NCI-H226 (cell line): Measurements from ENCODE around the gene ANKH.

Source experiments
- DNase-seq: peaks from one replicate; pipeline ENCODE4 v3.0.0-alpha.2; 2015

Gene ANKH

DNA sequence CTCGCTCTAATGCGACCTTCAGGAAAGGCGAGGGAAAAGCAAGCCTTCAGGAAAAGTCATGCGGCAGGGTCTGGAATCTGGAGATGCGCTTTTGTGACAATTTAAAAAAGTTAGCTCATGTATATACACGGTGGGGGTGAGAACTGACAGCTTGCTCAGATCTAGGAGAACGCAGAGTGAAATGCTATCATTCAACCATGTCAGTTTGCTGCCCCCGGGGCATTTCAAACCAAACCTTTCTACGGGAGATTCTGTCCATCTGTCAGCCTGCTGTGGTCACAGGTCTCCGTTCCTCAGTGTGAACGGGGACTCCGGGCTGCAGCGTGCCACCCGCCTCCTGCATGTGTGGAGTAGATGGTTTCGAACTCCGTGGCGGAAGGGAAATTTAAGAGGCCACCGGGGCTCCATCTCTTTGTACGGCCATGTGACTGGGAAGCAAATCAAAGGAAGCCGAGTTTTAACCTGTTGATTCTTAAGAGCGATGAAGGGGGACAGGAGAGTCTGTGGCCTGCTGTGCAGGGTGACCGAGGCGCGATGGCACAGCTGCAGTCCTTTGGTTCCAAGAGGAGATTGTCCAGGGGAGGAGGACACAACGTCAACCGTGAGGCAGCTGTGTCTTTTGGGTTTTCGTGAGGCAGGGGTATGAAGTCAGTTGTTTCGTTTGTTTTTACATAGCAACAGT, 161.1 kb downstream of the ANKH start:
- DNase-seq, result no peak

DNA sequence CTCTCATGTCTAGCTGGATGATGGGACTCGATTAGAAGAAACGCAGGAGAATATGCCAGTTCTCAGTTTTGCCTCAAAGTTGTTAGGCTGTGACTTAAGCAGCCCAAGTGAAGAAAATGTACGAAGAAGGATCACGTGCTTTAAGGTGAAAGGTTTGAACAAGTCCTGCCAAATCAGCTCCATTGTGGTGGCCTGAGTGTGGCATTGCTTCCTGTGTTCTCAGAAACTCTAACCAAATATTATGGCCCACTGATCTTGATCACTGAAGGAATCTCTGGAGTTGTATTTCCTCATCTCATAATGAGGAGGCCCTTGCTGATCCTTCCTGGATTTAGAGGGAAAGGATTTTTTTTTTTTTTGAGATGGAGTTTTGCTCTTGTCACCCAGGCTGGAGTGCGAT, 163.0 kb downstream of the ANKH start:
- no peak for DNase-seq

- no peak for DNase-seq
Observed at GRCh38 chr5:14707811-14708390, 163.7 kb downstream of the ANKH start.

DNA sequence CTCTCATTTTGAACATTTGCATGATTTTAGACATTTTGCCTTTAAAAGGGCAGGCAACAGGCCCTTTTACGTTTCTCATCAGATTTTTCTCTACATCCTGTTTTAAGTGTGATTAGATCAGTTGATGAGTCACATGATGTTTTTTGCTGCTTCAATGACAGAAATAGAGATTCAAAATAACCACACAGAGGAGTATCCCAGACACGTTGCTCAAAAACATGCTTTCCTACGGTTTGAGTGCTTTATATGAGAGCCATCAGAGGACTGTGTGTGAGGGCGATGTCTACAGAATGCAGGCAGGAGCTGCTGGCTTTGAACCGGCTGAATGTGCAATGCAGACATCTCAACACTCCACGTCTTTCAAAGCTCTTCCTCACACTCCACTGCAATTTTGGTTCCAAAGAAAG, 165.0 kb downstream of the ANKH start:
- DNase-seq, result no peak

- DNase-seq, result no peak
Observed at GRCh38 chr5:14705556-14705955, 166.0 kb downstream of the ANKH start.

GRCh38 chr5:14702238-14702839, 169.2 kb downstream of the ANKH start:
- no peak for DNase-seq

GRCh38 chr5:14701556-14701955, 170.0 kb downstream of the ANKH start:
- DNase-seq, result no peak

DNA sequence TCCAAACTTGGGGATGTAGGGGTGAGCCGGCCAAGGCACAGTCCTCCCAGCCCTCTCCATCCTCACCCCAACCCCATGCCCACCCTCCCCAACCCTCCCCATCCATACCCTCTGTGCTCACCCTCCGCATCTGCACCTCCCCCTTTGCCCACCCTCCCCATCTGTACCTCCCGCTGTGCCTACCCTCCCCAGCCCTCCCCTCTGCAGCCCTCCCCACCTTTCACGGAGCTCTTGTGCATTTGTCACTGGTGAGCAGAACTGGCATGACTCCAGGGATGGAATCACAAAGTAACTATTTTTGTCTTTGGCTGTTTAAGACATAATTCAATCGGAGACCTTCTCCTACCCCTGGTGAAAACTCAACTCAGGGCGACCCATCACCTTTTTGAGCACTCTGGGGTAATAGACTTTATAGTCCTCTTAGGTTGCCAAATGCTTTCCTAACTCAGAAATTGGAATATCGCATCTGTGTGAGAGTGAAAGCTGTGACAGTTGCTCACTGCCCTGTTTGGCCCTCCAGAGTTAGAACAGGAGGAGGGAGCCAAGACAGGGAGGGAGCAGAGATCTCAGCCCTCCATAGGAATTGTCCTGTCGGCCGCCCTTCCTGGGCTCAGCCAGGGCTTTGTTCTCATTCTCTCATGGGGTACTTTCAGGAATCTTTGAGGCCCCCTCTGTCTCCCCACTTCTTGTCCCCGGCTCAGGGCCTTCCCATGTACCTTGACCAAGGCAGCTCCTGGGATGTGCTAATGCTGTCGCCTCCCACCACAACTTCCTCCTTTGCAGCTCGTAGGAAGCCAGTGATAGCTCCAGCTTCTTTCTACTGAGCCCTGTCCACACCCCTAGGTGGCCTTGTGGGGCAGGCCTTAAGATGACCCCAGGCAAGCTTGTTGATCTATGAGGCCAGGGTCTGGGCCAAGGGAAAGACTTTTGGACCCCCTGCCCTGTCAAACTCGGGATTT, 170.8 kb downstream of the ANKH start:
- DNase-seq, result no peak

DNA sequence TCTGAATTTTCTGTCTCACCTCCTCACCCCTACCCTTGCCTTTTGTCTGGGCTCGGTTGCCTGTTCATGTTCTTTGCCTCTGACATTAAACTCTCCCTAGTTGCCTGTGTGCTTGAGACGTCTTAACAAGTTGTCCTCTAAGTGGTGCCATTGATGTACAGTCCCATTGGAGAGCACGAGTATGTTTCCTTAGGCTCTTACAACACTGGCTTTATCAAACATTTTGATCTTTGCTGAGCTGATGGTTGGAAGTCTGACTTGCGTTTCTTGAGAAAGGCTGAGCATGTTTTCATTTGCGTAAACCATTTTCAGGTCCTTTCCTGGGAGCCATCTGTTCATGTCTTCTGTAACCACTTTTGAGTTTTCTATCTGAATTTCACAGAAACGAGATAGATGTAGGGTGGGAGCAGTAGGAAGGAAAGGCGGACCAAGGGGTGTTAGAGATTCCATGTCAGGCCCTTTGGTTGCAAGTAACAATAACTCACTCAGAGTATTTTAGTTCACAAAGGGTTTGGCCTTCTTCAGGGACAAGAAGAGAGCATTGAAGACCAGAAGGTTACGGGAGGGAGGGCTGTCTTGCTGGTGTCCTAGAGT, 171.7 kb downstream of the ANKH start:
- DNase-seq, result no peak

GRCh38 chr5:14699159-14699558, 172.4 kb downstream of the ANKH start:
- DNase-seq, result no peak

DNA sequence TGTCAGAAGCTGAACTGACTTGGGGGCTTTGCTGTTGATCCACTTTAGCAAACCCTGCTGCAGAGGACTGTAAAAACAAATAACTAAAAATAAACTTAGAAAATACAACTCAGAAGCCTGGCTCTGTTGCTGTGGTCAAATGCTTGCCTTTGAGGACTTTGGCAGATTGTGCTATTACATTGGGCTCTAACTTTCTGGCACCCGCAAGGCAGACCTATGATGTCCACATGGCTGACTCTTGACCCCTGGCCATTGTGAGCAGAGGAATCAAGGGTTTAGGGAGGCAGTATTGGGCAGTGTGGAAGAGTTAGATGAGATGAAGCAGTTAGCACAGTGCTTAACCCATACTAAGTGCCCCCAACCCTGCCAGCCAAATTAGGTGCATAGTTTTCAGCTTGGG, 173.1 kb downstream of the ANKH start:
- no peak for DNase-seq

DNA sequence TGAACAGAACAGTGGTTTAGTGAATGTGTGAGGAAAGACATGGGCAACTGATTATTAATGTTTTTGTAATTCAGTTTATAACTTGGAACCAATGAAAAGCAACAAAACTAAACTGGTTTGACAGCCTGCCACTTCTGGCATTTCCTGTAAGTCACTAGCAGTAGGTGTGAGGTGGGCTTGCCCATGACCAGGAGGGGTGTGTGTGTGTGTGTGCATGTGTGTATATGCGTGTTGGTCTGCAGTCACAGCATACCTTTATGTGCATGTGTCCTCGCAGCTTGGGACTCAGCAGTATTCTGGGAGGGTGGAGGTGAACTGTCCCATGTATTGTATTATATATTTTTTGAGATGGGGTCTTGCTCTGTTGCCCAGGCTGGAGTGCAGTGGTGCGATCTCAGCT, 174.7 kb downstream of the ANKH start:
- no peak for DNase-seq

GRCh38 chr5:14696057-14696456, 175.5 kb downstream of the ANKH start:
- no peak for DNase-seq

GRCh38 chr5:14695152-14695551, 176.4 kb downstream of the ANKH start:
- no peak for DNase-seq

- DNase-seq, result no peak
Observed at GRCh38 chr5:14693070-14693469, 178.5 kb downstream of the ANKH start.

- peak; percentile 24 for DNase-seq
Observed at GRCh38 chr5:14687023-14687665, 184.4 kb downstream of the ANKH start.

DNA sequence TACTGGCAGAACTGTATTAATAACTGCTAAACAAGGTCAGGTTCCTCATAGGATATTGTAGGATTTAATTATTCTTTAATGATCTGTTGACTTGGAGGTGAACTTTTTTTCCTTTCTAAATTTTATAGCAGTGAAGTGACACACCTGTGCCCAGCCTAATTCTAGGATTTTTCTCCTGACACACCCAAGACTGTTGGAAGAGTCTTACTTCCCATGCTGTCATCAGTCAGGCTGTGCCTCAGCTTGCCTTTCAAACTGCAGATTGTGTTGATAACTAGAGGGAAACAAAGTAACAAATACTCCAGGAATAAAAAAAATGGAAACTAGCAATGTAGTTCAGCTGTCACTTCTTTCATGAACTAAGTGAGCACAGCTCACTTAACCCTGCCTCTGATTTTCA, 185.1 kb downstream of the ANKH start:
- no peak for DNase-seq

- DNase-seq, result peak; percentile 11
Observed at GRCh38 chr5:14685757-14686156, 185.8 kb downstream of the ANKH start.

- DNase-seq, result no peak
Observed at GRCh38 chr5:14684757-14685156, 186.8 kb downstream of the ANKH start.

- DNase-seq, result no peak
Observed at GRCh38 chr5:14683906-14684455, 187.6 kb downstream of the ANKH start.

GRCh38 chr5:14681236-14681752, 190.3 kb downstream of the ANKH start:
- no peak for DNase-seq

DNA sequence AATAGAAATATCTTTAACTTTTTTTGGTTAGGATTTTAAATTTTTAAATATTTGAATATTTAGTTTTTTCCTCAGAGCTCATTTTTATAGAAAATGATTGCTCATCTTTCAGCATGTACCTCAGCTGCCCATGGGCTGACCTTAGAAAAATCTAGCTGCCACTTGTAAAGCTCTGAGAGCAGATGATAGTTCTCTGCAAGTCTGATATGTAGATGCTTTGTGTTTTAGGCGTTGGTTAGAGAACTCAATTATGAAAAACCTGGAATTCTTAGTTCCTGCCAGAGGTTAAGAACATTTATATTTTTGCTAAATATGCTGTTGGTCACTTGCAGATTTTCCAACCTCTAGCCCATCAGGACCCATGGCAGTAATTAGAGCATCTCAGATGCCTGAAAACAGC, 192.0 kb downstream of the ANKH start:
- DNase-seq, result no peak
